HG03045 (cell line): ENCODE data around the gene MYBPC3.

Experiments used
- ATAC-seq: cut with Tn5 transposase; IDR thresholded peaks from one replicate; pipeline ENCODE4 v1.9.1; 2021; ENCODE audit warnings: mild to moderate bottlenecking, moderate library complexity; ENCODE audit not compliant: unreplicated experiment

MYBPC3 gene

DNA sequence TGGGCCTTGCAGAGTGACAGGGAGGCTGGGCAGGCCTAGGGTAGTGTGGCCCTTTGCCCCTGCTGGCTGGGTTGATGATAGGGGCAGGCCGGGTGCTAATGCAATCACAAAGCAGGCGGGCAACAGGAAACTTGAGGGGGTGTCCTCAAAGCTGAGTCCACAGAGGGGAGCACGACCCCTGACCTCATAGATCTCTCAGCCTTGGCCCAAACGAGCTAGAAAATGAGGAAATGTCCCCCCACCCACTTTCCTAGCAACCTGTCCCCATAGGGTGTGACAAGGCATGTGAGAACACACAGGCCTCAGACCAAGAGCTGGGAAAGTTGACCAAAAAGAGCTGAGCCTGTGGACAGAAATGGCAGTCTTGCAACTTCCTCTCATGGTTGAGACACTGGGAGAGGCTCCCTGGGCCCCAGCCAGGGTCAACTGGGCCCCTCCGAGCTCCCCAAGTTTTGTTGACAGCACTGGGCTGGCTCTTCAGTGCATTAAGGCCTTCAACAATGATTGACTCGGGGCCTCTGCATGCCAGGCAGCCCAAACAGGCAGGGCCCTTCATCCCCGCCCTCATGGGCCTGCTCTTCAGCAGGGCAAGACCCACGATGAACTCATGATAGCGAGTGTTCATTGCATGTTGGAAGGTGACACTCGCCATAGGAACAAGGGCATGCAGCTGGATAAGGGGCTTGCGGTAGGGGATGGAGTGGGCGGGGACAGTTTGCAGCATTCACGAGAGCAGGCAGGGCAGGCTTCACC is 35.6 kb upstream of the MYBPC3 start:
- ATAC-seq = no peak

GRCh38 chr11:47384498-47384897 is 32.0 kb upstream of the MYBPC3 start:
- no peak for ATAC-seq

- ATAC-seq = no peak
Measured at GRCh38 chr11:47383071-47383470, 30.6 kb upstream of the MYBPC3 start.

- no peak for ATAC-seq
Measured at GRCh38 chr11:47380078-47380477, 27.6 kb upstream of the MYBPC3 start.

DNA sequence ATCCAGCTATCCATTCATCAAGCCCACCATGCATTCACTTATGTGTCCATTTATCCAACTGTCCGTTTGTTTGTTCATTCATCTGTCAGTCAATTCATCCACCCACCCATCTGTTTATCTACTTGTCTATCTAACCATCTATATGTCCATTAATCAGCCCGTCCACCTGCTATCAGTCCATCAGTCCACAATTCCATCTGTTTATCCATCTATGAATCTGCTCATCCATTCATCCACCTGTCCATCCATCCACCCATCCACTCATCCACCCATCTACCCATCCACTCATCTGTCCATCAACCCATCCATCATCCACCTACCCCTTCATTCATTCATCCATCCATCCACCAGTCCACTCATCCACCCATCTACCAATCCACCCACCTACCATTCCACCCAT is 26.8 kb upstream of the MYBPC3 start:
- ATAC-seq = no peak

DNA sequence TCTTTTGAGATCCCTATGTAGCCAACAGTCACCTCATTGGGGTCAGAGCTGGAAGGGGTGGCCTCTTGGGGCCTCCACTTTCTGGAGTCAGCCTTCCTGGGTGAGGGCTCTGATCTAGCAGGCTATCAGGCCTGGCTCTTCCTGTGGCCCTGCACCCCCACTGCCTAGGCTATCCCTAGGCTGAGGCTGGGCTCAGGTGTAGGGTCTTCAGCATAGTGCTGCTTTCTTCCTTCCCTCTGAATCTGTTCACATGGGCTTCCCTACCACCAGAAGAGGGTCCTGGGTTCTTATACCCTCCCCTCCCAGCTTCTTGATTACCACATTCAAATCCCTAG is 26.3 kb upstream of the MYBPC3 start:
- ATAC-seq = peak; percentile 2

GRCh38 chr11:47378010-47378835 is 25.7 kb upstream of the MYBPC3 start, which contains the start of gene SPI1:
TSS of gene SPI1 (minus strand) at chr11:47378547. CDS start at chr11:47378353, 194 bp downstream.
- ATAC-seq = peak; percentile 79

- ATAC-seq = peak; percentile 15
Measured at GRCh38 chr11:47377571-47378009, 25.1 kb upstream of the MYBPC3 start.

DNA sequence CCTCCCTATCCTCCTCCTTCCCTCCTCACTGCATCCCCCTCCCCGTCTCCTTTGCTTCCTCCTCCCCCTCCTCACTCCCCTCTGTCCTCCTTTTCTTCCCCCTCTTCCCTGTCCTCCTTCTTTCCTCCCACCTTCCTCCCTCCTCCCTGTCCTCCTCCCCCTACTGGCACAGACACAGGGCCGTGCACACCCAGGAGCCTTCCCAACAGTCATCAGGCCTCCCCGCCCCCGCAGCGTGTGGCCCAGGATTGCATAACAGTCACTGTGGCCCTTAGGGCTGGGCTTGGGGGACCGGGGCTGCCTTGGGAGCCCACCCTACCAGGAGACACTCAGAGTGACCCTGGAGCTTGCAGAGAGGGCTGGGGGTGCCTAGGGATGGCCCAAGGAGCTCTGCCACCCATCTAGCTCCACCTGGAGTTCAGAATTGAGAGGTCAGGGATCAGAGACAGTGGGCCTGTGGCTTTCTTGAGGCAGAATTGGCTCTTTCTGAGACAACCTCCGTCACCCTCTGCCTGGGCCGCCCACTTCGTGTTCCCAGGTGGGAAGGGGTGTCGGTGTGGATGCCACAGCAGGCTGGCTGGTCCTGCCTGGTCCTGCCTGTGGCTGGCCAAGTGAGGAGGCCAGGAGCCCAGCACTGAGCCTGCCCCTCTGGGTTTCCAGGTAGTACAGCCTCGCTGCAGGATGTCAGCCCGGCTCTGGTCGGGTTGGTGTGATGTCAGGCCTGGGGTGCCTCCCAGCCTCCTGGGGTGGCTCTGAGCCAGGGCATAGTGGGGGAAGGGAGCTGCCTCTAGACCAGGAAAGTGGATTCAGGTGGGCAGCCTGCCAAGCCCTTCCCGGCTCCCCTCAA is 24.2 kb upstream of the MYBPC3 start:
- ATAC-seq = peak; percentile 25

- ATAC-seq = no peak
Measured at GRCh38 chr11:47376107-47376524, 23.6 kb upstream of the MYBPC3 start.

GRCh38 chr11:47375546-47376085 is 23.1 kb upstream of the MYBPC3 start:
- ATAC-seq = no peak

DNA sequence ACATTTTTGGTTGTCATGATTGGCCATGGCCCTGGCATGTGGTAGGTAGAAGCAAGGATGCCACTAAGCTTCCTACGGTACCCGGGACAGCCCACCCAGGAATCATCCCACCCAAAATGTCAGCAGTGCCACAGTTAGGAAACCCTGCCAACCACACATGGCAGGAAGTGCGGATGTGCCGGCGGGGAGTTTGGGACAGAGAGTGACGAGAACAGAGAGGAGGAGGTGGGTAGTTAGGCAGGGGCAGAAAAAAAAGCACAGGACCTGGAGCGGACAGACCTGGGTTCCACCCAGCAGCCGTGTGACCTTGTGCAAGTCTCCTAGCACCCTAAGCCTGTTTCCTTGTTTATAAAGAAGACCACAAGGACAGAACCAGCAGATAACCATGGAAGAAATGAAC is 22.5 kb upstream of the MYBPC3 start:
- no peak for ATAC-seq

GRCh38 chr11:47374720-47375019 is 22.2 kb upstream of the MYBPC3 start:
- ATAC-seq = no peak

- no peak for ATAC-seq
Measured at GRCh38 chr11:47373876-47374719, 21.6 kb upstream of the MYBPC3 start.

- ATAC-seq = no peak
Measured at GRCh38 chr11:47372422-47372821, 19.9 kb upstream of the MYBPC3 start.

- ATAC-seq = no peak
Measured at GRCh38 chr11:47369676-47370075, 17.2 kb upstream of the MYBPC3 start.

- ATAC-seq = no peak
Measured at GRCh38 chr11:47366020-47366490, 13.6 kb upstream of the MYBPC3 start.

- no peak for ATAC-seq
Measured at GRCh38 chr11:47361419-47361818, 8.9 kb upstream of the MYBPC3 start.

DNA sequence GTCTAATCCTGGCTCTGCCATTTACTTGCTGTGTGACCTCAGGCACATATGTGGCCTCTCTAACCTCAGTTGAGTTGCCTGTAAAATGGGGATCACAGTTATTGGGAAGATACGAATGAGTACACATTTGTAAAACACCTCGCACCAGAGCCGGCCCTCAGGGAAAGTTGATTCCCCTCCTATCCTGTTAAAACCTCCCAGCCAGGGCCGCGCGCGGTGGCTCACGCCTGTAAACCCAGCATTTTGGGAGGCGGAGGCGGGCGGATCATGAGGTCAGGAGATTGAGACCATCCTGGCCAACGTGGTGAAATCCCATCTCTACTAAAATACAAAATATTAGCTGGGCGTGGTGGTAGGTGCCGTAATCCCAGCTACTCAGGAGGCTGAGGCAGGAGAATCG is 7.8 kb upstream of the MYBPC3 start:
- ATAC-seq = no peak

DNA sequence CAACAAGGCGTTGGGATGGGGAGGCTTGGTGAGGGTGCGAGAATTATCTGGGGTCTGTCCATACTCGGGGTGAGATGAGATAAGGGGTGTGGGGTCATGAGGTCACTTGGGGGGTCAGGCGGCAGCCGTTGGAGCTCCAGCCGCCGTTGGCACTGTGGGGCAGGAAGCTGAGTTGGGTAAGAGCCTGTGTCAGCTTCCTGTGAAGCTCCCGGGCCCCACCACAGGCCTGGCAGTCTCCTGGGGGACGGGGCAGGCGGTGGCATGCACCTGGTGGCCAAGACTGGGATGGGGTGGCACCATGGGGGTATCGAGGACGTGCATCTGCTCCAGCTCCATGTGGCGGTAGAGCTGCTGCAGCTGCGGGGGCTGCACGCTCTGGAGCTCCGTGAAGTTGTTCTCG is 7.1 kb upstream of the MYBPC3 start:
- no peak for ATAC-seq
